ENCODE data around the gene GAB3. TPM values are rescaled to one million over a fixed set of nuclear protein-coding genes. Genes with fewer than 3 reads are reported as not detected.

GAB3 gene
- total RNA-seq, 2 experiments from 2014 or later: 1.0 to 1.4 TPM

GRCh38 chrX:154728431-154729190 is 22.3 kb downstream of the GAB3 start:
- Mint-ChIP-seq H3K27ac (no peak overlapping the region), H3K27me3 (ENCODE audit: low read depth) (no peaks in the 10 kb centered on the region), H3K4me3 (no peak overlapping the region), H3K9me3 (no peaks in the 10 kb centered on the region), H3K36me3 (ENCODE audit: low read depth) (no peaks in the 10 kb centered on the region), H3K4me1 (ENCODE audit: low read depth) (peaks cover 46% of the 10 kb centered on the region)
- CTCF ChIA-PET: interaction anchor here (1.3 kb wide), 1 partner anchor 10 kb away, joined by 3 read pairs; no protein-coding TSS in a partner anchor
- DNase-seq: no peak
- intact Hi-C loops (cut with micrococcal nuclease): no loop called here

GRCh38 chrX:154727871-154728270 is 23.0 kb downstream of the GAB3 start:
- Mint-ChIP-seq H3K27me3 (ENCODE audit: low read depth) (no peaks in the 10 kb centered on the region), H3K4me1 (ENCODE audit: low read depth) (peaks cover 38% of the 10 kb centered on the region), H3K4me3 (no peak overlapping the region), H3K36me3 (ENCODE audit: low read depth) (no peaks in the 10 kb centered on the region), H3K27ac (no peak overlapping the region), H3K9me3 (no peaks in the 10 kb centered on the region)
- intact Hi-C loops (cut with micrococcal nuclease): no loop called here
- no peak for DNase-seq
- CTCF ChIA-PET: interaction anchor here (1.3 kb wide), 1 partner anchor 9 kb away, joined by 3 read pairs; no protein-coding TSS in a partner anchor

DNA sequence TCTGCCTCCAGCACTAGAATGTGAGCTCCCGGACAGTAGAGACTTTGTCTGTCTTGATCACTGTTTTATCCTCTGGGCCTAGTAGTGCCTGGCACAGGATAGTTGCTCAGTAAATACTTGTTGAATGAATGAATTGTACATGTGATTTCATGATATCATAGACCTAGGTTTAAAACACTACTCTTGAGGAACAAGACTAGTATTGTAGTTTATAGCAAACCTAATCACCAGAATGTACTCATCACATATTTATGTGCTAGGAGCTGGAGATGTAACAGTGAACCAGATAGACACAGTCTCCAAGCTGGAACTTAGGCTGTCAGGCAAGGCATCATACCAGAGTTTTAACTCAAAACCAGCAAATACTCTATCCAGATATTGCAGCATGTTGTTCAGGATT is 23.5 kb downstream of the GAB3 start:
- intact Hi-C loops (cut with micrococcal nuclease): no loop called here
- no peak overlapping the region for H3K27ac Mint-ChIP-seq
- CTCF ChIA-PET: interaction anchor here (1.3 kb wide), 1 partner anchor 8 kb away, joined by 3 read pairs; no protein-coding TSS in a partner anchor
- no peaks in the 10 kb centered on the region for H3K36me3 Mint-ChIP-seq (ENCODE audit: low read depth)
- H3K9me3 Mint-ChIP-seq: no peaks in the 10 kb centered on the region
- peaks cover 34% of the 10 kb centered on the region for H3K4me1 Mint-ChIP-seq (ENCODE audit: low read depth)
- no peaks in the 10 kb centered on the region for H3K27me3 Mint-ChIP-seq (ENCODE audit: low read depth)
- DNase-seq: no peak
- no peak overlapping the region for H3K4me3 Mint-ChIP-seq

- Mint-ChIP-seq H3K27me3 (ENCODE audit: low read depth) (no peaks in the 10 kb centered on the region), H3K4me3 (no peak overlapping the region), H3K27ac (no peak overlapping the region), H3K36me3 (ENCODE audit: low read depth) (no peaks in the 10 kb centered on the region), H3K9me3 (no peaks in the 10 kb centered on the region), H3K4me1 (ENCODE audit: low read depth) (peaks cover 28% of the 10 kb centered on the region)
- DNase-seq: no peak
- CTCF ChIA-PET: interaction anchor here (0.6 to 3.3 kb wide), 3 partner anchors 10 to 23 kb away, joined by 3 to 32 read pairs (median 3); partner anchors contain the start of gene GAB3
- intact Hi-C loops (cut with micrococcal nuclease): loop anchor here (1.0 kb wide), 1 partner anchor 23 kb away; no protein-coding TSS in a partner anchor
Observed at GRCh38 chrX:154724993-154725756, 25.7 kb downstream of the GAB3 start.

DNA sequence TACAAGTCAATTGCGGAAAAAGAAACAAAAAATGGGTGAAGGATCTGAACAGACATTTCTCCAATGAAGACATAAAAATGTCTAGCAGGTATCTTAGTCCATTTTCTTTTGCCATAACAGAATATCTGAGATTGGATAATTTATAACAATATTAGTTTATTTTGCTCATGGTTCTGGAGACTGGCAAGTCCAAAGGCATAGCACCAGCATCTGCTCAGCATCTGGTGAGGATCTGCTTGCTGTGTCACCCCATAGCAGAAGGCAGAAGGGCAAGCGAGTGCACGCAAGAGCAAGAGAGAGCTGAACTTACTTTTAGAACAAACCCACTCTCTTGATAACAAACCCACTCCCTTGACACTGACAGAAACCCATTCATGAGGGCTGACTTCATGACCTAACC is 29.7 kb downstream of the GAB3 start:
- intact Hi-C loops (cut with micrococcal nuclease): no loop called here
- Mint-ChIP-seq H3K4me3 (no peak overlapping the region), H3K9me3 (no peaks in the 10 kb centered on the region), H3K4me1 (ENCODE audit: low read depth) (peaks cover 43% of the 10 kb centered on the region), H3K36me3 (ENCODE audit: low read depth) (no peaks in the 10 kb centered on the region), H3K27ac (no peak overlapping the region), H3K27me3 (ENCODE audit: low read depth) (no peaks in the 10 kb centered on the region)
- CTCF ChIA-PET: no interaction called here
- no peak for DNase-seq

DNA sequence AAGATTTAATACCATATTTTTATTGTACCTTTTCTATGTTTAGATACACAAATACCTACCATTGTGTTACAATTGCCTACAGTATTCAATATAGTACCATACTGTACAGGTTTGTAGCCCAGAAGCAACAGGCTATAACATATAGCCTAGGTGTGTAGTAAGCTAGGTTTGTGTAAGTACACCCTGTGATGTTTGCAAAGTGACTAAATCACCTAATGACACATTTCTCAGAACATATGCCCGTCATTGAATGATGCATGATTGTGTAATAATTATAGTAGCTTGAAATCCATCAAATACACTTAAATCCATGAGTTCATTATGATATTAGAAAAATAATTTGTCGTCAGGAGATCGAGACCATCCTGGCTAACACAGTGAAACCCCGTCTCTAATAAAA is 30.8 kb downstream of the GAB3 start:
- no peaks in the 10 kb centered on the region for H3K36me3 Mint-ChIP-seq (ENCODE audit: low read depth)
- H3K4me3 Mint-ChIP-seq: no peak overlapping the region
- CTCF ChIA-PET: interaction anchor here (0.9 to 5.0 kb wide), 2 partner anchors 10 to 29 kb away, joined by 3 to 36 read pairs; no protein-coding TSS in a partner anchor
- intact Hi-C loops (cut with micrococcal nuclease): no loop called here
- no peak overlapping the region for H3K27ac Mint-ChIP-seq
- no peaks in the 10 kb centered on the region for H3K9me3 Mint-ChIP-seq
- DNase-seq: no peak
- peaks cover 32% of the 10 kb centered on the region for H3K4me1 Mint-ChIP-seq (ENCODE audit: low read depth)
- H3K27me3 Mint-ChIP-seq (ENCODE audit: low read depth): no peaks in the 10 kb centered on the region

- no peaks in the 10 kb centered on the region for H3K36me3 Mint-ChIP-seq (ENCODE audit: low read depth)
- H3K27ac Mint-ChIP-seq: peak overlapping the region; percentile 70
- H3K4me1 Mint-ChIP-seq (ENCODE audit: low read depth): peaks cover 24% of the 10 kb centered on the region
- peak overlapping the region; percentile 41 for H3K4me3 Mint-ChIP-seq
- intact Hi-C loops (cut with micrococcal nuclease): loop anchor here (1.0 to 2.0 kb wide), 5 partner anchors 14 to 122 kb away; partner anchors contain the start of gene MPP1
- H3K27me3 Mint-ChIP-seq (ENCODE audit: low read depth): no peaks in the 10 kb centered on the region
- peak; percentile 56 for DNase-seq
- no peaks in the 10 kb centered on the region for H3K9me3 Mint-ChIP-seq
- CTCF ChIA-PET: interaction anchor here (0.9 to 5.0 kb wide), 4 partner anchors 9 to 30 kb away, joined by 3 to 36 read pairs (median 4); no protein-coding TSS in a partner anchor
Observed at GRCh38 chrX:154719132-154719675, 31.7 kb downstream of the GAB3 start.

DNA sequence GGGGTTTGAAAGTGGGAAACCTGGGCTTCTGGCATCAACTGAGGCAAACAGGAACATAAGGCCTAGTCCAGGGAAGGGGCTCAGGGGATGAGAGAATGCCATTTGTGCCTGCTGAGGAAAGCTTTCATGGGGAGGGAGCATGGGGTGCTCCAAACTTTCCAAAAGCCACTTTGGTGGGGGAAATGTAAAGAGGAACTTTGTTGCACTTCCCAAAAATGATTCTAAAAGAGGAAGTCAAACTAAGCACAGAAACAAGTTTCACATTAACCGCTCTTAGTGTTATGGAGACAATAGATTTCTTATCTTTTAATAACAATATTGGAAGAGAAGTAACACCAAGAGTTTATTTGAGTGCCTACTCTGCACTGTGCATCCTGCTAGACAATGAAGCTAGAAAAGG is 32.3 kb downstream of the GAB3 start:
- DNase-seq: no peak
- H3K4me3 Mint-ChIP-seq: no peak overlapping the region
- no peaks in the 10 kb centered on the region for H3K27me3 Mint-ChIP-seq (ENCODE audit: low read depth)
- CTCF ChIA-PET: interaction anchor here (1.3 to 5.0 kb wide), 3 partner anchors 10 to 30 kb away, joined by 3 to 36 read pairs (median 5); no protein-coding TSS in a partner anchor
- H3K9me3 Mint-ChIP-seq: no peaks in the 10 kb centered on the region
- peaks cover 24% of the 10 kb centered on the region for H3K4me1 Mint-ChIP-seq (ENCODE audit: low read depth)
- H3K27ac Mint-ChIP-seq: peak overlapping the region; percentile 70
- intact Hi-C loops (cut with micrococcal nuclease): loop anchor here (1.0 to 2.0 kb wide), 5 partner anchors 14 to 122 kb away; partner anchors contain the start of gene MPP1
- H3K36me3 Mint-ChIP-seq (ENCODE audit: low read depth): no peaks in the 10 kb centered on the region

- intact Hi-C loops (cut with micrococcal nuclease): loop anchor here (2.0 kb wide), 2 partner anchors 15 to 123 kb away; no protein-coding TSS in a partner anchor
- H3K4me1 Mint-ChIP-seq (ENCODE audit: low read depth): peaks cover 29% of the 10 kb centered on the region
- no peaks in the 10 kb centered on the region for H3K9me3 Mint-ChIP-seq
- no peaks in the 10 kb centered on the region for H3K36me3 Mint-ChIP-seq (ENCODE audit: low read depth)
- no peak overlapping the region for H3K4me3 Mint-ChIP-seq
- H3K27ac Mint-ChIP-seq: peak overlapping the region; percentile 65
- CTCF ChIA-PET: interaction anchor here (0.8 to 5.0 kb wide), 5 partner anchors 16 to 45 kb away, joined by 3 to 36 read pairs (median 5); partner anchors contain the start of gene DKC1
- peak; percentile 24 for DNase-seq
- no peaks in the 10 kb centered on the region for H3K27me3 Mint-ChIP-seq (ENCODE audit: low read depth)
Observed at GRCh38 chrX:154717824-154718223, 33.1 kb downstream of the GAB3 start.

DNA sequence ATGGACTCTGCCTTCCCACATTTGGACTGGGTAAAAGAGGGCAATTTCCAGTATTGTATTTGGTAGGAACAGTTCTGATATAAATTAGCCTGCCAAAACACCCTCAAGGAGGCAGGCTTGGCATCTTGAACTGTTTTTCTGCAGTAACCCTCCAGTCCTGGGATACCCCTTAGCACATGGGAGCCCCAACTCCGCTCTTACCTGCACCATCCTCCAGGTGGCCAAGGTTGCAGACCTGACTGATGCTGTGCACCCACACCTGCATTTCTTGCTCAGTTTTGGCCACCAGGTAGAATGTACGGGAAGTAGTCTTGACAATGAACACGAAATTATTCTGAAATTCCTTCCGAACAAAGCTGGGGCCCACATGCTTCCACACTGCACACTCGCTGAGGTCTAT is 35.1 kb downstream of the GAB3 start:
- no peak for DNase-seq
- H3K36me3 Mint-ChIP-seq (ENCODE audit: low read depth): peaks cover 2% of the 10 kb centered on the region
- H3K4me3 Mint-ChIP-seq: no peak overlapping the region
- H3K27me3 Mint-ChIP-seq (ENCODE audit: low read depth): no peaks in the 10 kb centered on the region
- peaks cover 32% of the 10 kb centered on the region for H3K4me1 Mint-ChIP-seq (ENCODE audit: low read depth)
- intact Hi-C loops (cut with micrococcal nuclease): no loop called here
- H3K9me3 Mint-ChIP-seq: no peaks in the 10 kb centered on the region
- CTCF ChIA-PET: interaction anchor here (1.0 to 5.0 kb wide), 2 partner anchors 22 to 33 kb away, joined by 5 to 36 read pairs; no protein-coding TSS in a partner anchor
- H3K27ac Mint-ChIP-seq: no peak overlapping the region

DNA sequence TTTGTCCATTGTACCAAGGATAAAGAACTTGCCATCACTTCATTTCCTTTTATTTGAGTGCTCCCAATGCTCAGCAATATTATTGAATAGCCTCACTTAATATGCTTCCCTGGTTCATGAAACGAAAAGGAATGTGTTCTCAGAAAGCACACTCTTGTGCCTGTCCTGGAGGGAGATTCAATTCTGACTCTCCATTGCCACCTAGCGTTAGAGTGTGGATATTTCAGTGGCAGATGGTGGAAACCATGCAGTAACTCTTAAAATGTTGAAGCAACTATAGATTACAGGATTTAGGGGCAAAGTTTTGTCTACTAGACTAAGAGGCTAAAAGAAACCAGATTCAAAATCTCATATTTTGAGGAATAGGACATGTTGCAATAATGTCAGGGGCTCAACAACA is 36.0 kb downstream of the GAB3 start:
- intact Hi-C loops (cut with micrococcal nuclease): no loop called here
- Mint-ChIP-seq H3K27me3 (ENCODE audit: low read depth) (no peaks in the 10 kb centered on the region), H3K9me3 (no peaks in the 10 kb centered on the region), H3K27ac (no peak overlapping the region), H3K4me1 (ENCODE audit: low read depth) (peaks cover 32% of the 10 kb centered on the region), H3K36me3 (ENCODE audit: low read depth) (peaks cover 2% of the 10 kb centered on the region), H3K4me3 (no peak overlapping the region)
- CTCF ChIA-PET: no interaction called here
- DNase-seq: peak; percentile 63

Data from activated naive CD4-positive, alpha-beta T cell treated with anti-CD3 and anti-CD28 coated beads for 36 hours (primary cell).